ENCODE measurements around the gene FIGNL2. TPM values are rescaled to one million over a fixed set of nuclear protein-coding genes. Genes with fewer than 3 reads are reported as not detected.
A peak's percentile ranks its signal among the peaks of the same experiment; 100 is the strongest.

FIGNL2 gene
- polyA plus RNA-seq, 2 of the 4 experiments (the other 2 are of a cell fraction): 0.26 to 0.46 TPM

GRCh38 chr12:51860986-51861385, 12.5 kb upstream of the FIGNL2 start:
- Histone ChIP-seq H3K9me3 (no peaks in the 10 kb centered on the region), H3K27ac (no peak overlapping the region), H3K4me3 (no peak overlapping the region), H3K4me1 (no peaks in the 10 kb centered on the region), H3K4me2 (no peak overlapping the region)
- ChIA-PET POLR2A (no interaction called here), CTCF (interaction anchor here (1.1 to 4.5 kb wide), 5 partner anchors 9 to 441 kb away, joined by 3 to 28 read pairs (median 4); no protein-coding TSS in a partner anchor)
- DNase-seq (ENCODE audit: low read depth in 1 of 2, low spot score in 1 of 2) (no peak), FAIRE-seq (no peak), ATAC-seq (no peak)
- WGBS (ENCODE audit: missing lambda C conversion rate): 64% methylated on average over 3 of the region's 3 CpGs
- TF ChIP-seq E2F6 (IDR thresholded peaks at IDR 0.05; ENCODE audit: borderline replicate concordance, low read depth) (no peak), GATA3 (IDR thresholded peaks at IDR 0.05; ENCODE audit: borderline replicate concordance) (no peak), NPAS2 (CRISPR knock-in tag; IDR thresholded peaks at IDR 0.05; ENCODE audit: borderline replicate concordance) (no peak), RNF2 (IDR thresholded peaks at IDR 0.05; ENCODE audit: borderline replicate concordance, low read depth) (no peak), TP53 (CRISPR knock-in tag; IDR thresholded peaks at IDR 0.05) (no peak), HOXA7 (CRISPR knock-in tag; IDR thresholded peaks at IDR 0.05) (no peak), RFX5 (IDR thresholded peaks at IDR 0.05) (no peak), JUN (IDR thresholded peaks at IDR 0.05) (no peak), ESRRA (IDR thresholded peaks at IDR 0.05; ENCODE audit: borderline replicate concordance, low read length) (no peak), POLR2A (IDR thresholded peaks at IDR 0.05; ENCODE audit: low read length) (no peak), HES2 (IDR thresholded peaks at IDR 0.05) (no peak), NR3C1 (IDR thresholded peaks at IDR 0.05) (no peak), BCL3 (IDR thresholded peaks at IDR 0.05) (no peak)

- H3K27ac ChIP-seq: no peak overlapping the region
- FAIRE-seq (no peak), ATAC-seq (peak; percentile 26 to 71; a peak in 4 of 6 replicates), DNase-seq (ENCODE audit: low read depth in 1 of 2, low spot score in 1 of 2) (peak in 1 of 2 experiments; percentile 28)
- POLR2A ChIA-PET: no interaction called here
- H3K4me3 ChIP-seq: no peak overlapping the region
- no peak for TF ChIP-seq RARB (CRISPR knock-in tag; IDR thresholded peaks at IDR 0.05)
- TF ChIP-seq ZFP36 (IDR thresholded peaks at IDR 0.05; ENCODE audit: borderline replicate concordance, partially characterized antibody): peak; percentile 41
- no peaks in the 10 kb centered on the region for H3K9me3 ChIP-seq
- no peaks in the 10 kb centered on the region for H3K4me1 ChIP-seq
- peak overlapping the region; percentile 32; the same call in 1 of the 3 replicates for H3K4me2 ChIP-seq
- CTCF ChIA-PET: interaction anchor here (0.8 to 2.5 kb wide), 2 partner anchors 19 to 32 kb away, joined by 3 to 16 read pairs; no protein-coding TSS in a partner anchor
- 55% methylated on average over 21 of the region's 21 CpGs for WGBS (ENCODE audit: missing lambda C conversion rate)
These were observed 7.3 kb upstream of the FIGNL2 start for GRCh38 chr12:51855586-51856428.

- DNase-seq (ENCODE audit: low read depth in 1 of 2, low spot score in 1 of 2) (no peak), ATAC-seq (no peak), FAIRE-seq (no peak)
- Histone ChIP-seq H3K4me3 (no peak overlapping the region), H3K4me2 (no peak overlapping the region), H3K9me3 (no peaks in the 10 kb centered on the region), H3K4me1 (peaks cover 2% of the 10 kb centered on the region; the same call in 1 of the 3 replicates), H3K27ac (no peak overlapping the region)
- POLR2A ChIA-PET: no interaction called here
- 77% methylated on average over 5 of the region's 5 CpGs for WGBS (ENCODE audit: missing lambda C conversion rate)
- CTCF ChIA-PET: interaction anchor here (1.0 to 2.3 kb wide), 3 partner anchors 16 to 23 kb away, joined by 3 to 14 read pairs (median 3); no protein-coding TSS in a partner anchor
- TF ChIP-seq CHD4 (IDR thresholded peaks at IDR 0.05; ENCODE audit: borderline replicate concordance) (no peak), JUNB (IDR thresholded peaks at IDR 0.05) (no peak), RAD21 (conservative IDR thresholded peaks at IDR 0.05 in 1 of 2, IDR thresholded peaks at IDR 0.05 in 1 of 2) (no peak), HEYL (CRISPR knock-in tag; IDR thresholded peaks at IDR 0.05) (no peak), E2F6 (IDR thresholded peaks at IDR 0.05; ENCODE audit: borderline replicate concordance, low read depth) (no peak), CTCF (IDR thresholded peaks at IDR 0.05) (no peak), KDM1A (IDR thresholded peaks at IDR 0.05; ENCODE audit: low read depth) (no peak), RFX5 (IDR thresholded peaks at IDR 0.05) (no peak), JUN (IDR thresholded peaks at IDR 0.05) (no peak), BCL3 (IDR thresholded peaks at IDR 0.05) (no peak)
These were observed 4.1 kb upstream of the FIGNL2 start for GRCh38 chr12:51852404-51853137.

All from A549 (cell line).